OCI-LY1 (cell line): ENCODE measurements around the gene IGF2R.

ENCODE experiments used
- H2AFZ ChIP-seq: fragments of 200-600 bp; sonication (generic), shearing (Covaris generic); 2 replicates; pipeline ENCODE4 v1.6.0; 2014; ENCODE audit warnings: antibody characterized with exemption, mild to moderate bottlenecking, low read length
- H3F3A ChIP-seq: fragments of 200-600 bp; sonication (generic), shearing (Covaris generic); 2 replicates; pipeline ENCODE4 v1.6.0; 2014; ENCODE audit warnings: mild to moderate bottlenecking, antibody characterized with exemption, low read length, moderate library complexity; ENCODE audit not compliant: insufficient read depth
- H3K27ac ChIP-seq: fragments of 200-600 bp; sonication (generic); 2 replicates; pipeline ENCODE4 v1.5.1; 2014; ENCODE audit warnings: low read length, mixed run types, mild to moderate bottlenecking, low read depth; ENCODE audit not compliant: poor library complexity, severe bottlenecking
- H3K27me3 ChIP-seq: fragments of 200-600 bp; sonication (generic); 2 replicates; pipeline ENCODE4 v1.6.0; 2014; ENCODE audit warnings: antibody characterized with exemption, mild to moderate bottlenecking, low read length, moderate library complexity; ENCODE audit not compliant: insufficient read depth
- H3K36me3 ChIP-seq: fragments of 200-600 bp; sonication (generic); 2 replicates; pipeline ENCODE4 v1.6.1; 2014; ENCODE audit warnings: mild to moderate bottlenecking, antibody characterized with exemption, low read length, moderate library complexity, mixed read lengths; ENCODE audit not compliant: insufficient read depth
- H3K4me1 ChIP-seq: fragments of 200-600 bp; sonication (generic); 2 replicates; pipeline ENCODE4 v1.5.1; 2014; ENCODE audit warnings: mild to moderate bottlenecking, low read length, moderate library complexity; ENCODE audit not compliant: insufficient read depth, severe bottlenecking
- H3K4me2 ChIP-seq: fragments of 200-600 bp; sonication (generic), shearing (Covaris generic); 2 replicates; pipeline ENCODE4 v1.6.1; 2014; ENCODE audit warnings: low read length
- H3K4me3 ChIP-seq: fragments of 200-600 bp; sonication (generic); 2 replicates; pipeline ENCODE4 v1.5.1; 2014; ENCODE audit warnings: low read length, low read depth, mild to moderate bottlenecking, mixed read lengths; ENCODE audit not compliant: poor library complexity, severe bottlenecking
- H3K79me2 ChIP-seq: fragments of 200-600 bp; shearing (Covaris generic); 2 replicates; pipeline ENCODE4 v1.6.1; 2016; ENCODE audit warnings: mixed run types, low read length, mixed read lengths; ENCODE audit not compliant: insufficient read depth
- H3K9ac ChIP-seq: fragments of 200-600 bp; sonication (generic), shearing (Covaris generic); 2 replicates; pipeline ENCODE4 v1.6.1; 2014; ENCODE audit warnings: mild to moderate bottlenecking, low read length, mixed read lengths
- H3K9me2 ChIP-seq: fragments of 200-600 bp; sonication (generic), shearing (Covaris generic); 2 replicates; pipeline ENCODE4 v1.6.1; 2014; ENCODE audit warnings: low read depth, mild to moderate bottlenecking, low read length, mixed read lengths
- H3K9me3 ChIP-seq: fragments of 200-600 bp; shearing (Covaris generic); 2 replicates; pipeline ENCODE4 v1.6.1; 2014; ENCODE audit warnings: low read length, mixed read lengths
- H4K20me1 ChIP-seq: fragments of 200-600 bp; sonication (generic), shearing (Covaris generic); 2 replicates; pipeline ENCODE4 v1.6.0; 2016; ENCODE audit warnings: mild to moderate bottlenecking, low read length; ENCODE audit not compliant: insufficient read depth
- CTCF ChIP-seq: fragments of 200-600 bp; sonication (generic), shearing (Covaris generic); IDR thresholded peaks from 2 replicates; pipeline ENCODE4 v1.5.1; 2017; ENCODE audit warnings: mild to moderate bottlenecking, antibody characterized with exemption, low read length, moderate library complexity, mixed read lengths
- EZH2 ChIP-seq: fragments of 200-600 bp; sonication (generic), shearing (Covaris generic); IDR thresholded peaks from 2 replicates; pipeline ENCODE4 v1.8.0; 2017; ENCODE audit warnings: borderline replicate concordance, mixed run types, mild to moderate bottlenecking, antibody characterized with exemption, low read length, moderate library complexity, mixed read lengths

The IGF2R gene

GRCh38 chr6:160141001-160141726, 172.3 kb downstream of the IGF2R start:
- H3K9me2 ChIP-seq, result no peaks in the 10 kb centered on the region
- no peaks in the 10 kb centered on the region for H3K27me3 ChIP-seq
- no peaks in the 10 kb centered on the region for H3K79me2 ChIP-seq
- no peak overlapping the region for H3K4me2 ChIP-seq
- H3F3A ChIP-seq, result no peaks in the 10 kb centered on the region
- H3K9me3 ChIP-seq, result no peaks in the 10 kb centered on the region
- no peak for TF ChIP-seq EZH2
- no peak for TF ChIP-seq CTCF
- H3K9ac ChIP-seq, result no peak overlapping the region
- no peak overlapping the region for H3K4me3 ChIP-seq
- no peaks in the 10 kb centered on the region for H4K20me1 ChIP-seq
- H3K36me3 ChIP-seq, result no peaks in the 10 kb centered on the region
- no peak overlapping the region for H2AFZ ChIP-seq
- no peaks in the 10 kb centered on the region for H3K4me1 ChIP-seq
- H3K27ac ChIP-seq, result no peak overlapping the region

DNA sequence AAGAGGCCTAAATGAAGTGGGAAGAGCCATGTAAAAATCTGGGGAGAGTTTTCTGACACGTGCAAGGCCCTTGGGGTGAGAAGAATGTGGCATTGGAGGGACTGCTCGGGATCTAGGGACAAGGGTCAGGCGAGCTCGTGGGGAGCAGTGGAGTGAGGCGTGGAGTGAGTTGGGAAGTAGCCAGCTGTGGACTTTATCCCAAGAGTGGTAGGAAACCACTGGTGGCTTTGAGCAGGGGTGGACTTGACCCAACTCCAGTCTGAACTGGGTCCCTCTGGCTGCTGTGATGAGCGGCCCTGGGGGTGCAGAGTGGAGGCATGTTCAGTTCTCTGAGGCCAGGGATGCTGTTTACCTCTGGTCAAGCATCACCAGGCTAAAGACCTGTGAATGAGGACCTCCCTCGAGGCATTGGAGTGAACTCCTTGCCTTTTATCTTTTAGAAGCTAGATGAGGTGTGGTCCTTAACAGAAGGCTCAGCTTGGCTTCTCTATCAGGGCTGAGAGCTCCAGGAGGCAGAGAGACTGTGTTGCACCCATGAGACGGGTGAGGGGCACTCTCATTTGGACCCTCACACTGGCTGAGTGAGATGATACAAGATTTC, 173.3 kb downstream of the IGF2R start:
- no peaks in the 10 kb centered on the region for H3K9me3 ChIP-seq
- H3K9me2 ChIP-seq, result no peaks in the 10 kb centered on the region
- H3K4me3 ChIP-seq, result no peak overlapping the region
- no peaks in the 10 kb centered on the region for H3K36me3 ChIP-seq
- no peaks in the 10 kb centered on the region for H4K20me1 ChIP-seq
- H3F3A ChIP-seq, result no peaks in the 10 kb centered on the region
- H3K27ac ChIP-seq, result no peak overlapping the region
- no peak overlapping the region for H3K4me2 ChIP-seq
- TF ChIP-seq CTCF, result no peak
- TF ChIP-seq EZH2, result no peak
- no peak overlapping the region for H2AFZ ChIP-seq
- H3K9ac ChIP-seq, result no peak overlapping the region
- no peaks in the 10 kb centered on the region for H3K4me1 ChIP-seq
- no peaks in the 10 kb centered on the region for H3K27me3 ChIP-seq
- H3K79me2 ChIP-seq, result no peaks in the 10 kb centered on the region

- H3K9me3 ChIP-seq, result no peaks in the 10 kb centered on the region
- TF ChIP-seq CTCF, result no peak
- no peak for TF ChIP-seq EZH2
- no peak overlapping the region for H3K4me3 ChIP-seq
- no peaks in the 10 kb centered on the region for H3K9me2 ChIP-seq
- H3F3A ChIP-seq, result no peaks in the 10 kb centered on the region
- no peaks in the 10 kb centered on the region for H3K79me2 ChIP-seq
- no peaks in the 10 kb centered on the region for H3K27me3 ChIP-seq
- H3K4me2 ChIP-seq, result no peak overlapping the region
- no peaks in the 10 kb centered on the region for H3K4me1 ChIP-seq
- no peak overlapping the region for H3K27ac ChIP-seq
- no peaks in the 10 kb centered on the region for H4K20me1 ChIP-seq
- H2AFZ ChIP-seq, result no peak overlapping the region
- no peaks in the 10 kb centered on the region for H3K36me3 ChIP-seq
- no peak overlapping the region for H3K9ac ChIP-seq
Observed at GRCh38 chr6:160146454-160147145, 177.7 kb downstream of the IGF2R start.
